Measurements from ENCODE around the gene GRIP2.

The GRIP2 gene

DNA sequence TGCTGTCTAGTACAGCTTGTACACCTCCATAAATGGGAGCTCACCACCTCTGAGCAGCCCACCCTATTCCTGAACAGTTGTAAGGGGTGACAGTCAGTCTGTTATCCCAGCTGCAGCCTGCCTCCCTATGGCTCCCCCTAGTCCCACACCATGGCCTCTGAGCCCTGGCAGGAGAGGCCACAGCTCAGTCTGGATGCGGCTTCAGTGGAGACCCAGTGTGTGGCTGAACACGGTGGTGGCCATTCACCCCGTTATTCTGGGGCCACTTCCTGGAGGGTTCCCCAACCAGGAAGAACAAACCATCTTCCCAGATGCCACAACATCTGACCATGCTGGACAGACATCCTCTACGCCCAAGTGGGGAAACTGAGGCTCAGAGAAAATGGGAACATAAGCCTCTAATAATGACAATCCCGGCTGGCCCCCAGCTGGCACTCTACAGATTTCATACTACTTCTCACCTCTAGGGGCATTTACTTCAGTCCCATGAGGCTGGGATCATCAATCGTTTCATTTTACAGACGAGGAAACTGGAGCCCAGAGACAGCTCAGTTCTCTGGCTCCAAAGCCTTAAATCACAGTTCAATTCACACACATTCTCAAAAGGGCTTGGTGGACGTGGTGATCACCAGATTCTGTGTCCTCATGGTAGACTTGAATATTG, 9.2 kb upstream of the GRIP2 start (continued):
- TF ChIP-seq, protein P1, sequence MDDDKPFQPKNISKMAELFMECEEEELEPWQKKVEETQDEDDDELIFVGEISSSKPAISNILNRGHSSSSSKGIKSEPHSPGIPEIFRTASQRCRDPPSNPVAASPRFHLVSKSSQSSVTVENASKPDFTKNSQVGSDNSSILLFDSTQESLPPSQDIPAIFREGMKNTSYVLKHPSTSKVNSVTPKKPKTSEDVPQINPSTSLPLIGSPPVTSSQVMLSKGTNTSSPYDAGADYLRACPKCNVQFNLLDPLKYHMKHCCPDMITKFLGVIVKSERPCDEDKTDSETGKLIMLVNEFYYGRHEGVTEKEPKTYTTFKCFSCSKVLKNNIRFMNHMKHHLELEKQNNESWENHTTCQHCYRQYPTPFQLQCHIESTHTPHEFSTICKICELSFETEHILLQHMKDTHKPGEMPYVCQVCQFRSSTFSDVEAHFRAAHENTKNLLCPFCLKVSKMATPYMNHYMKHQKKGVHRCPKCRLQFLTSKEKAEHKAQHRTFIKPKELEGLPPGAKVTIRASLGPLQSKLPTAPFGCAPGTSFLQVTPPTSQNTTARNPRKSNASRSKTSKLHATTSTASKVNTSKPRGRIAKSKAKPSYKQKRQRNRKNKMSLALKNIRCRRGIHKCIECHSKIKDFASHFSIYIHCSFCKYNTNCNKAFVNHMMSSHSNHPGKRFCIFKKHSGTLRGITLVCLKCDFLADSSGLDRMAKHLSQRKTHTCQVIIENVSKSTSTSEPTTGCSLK (tag by site-specific recombination; IDR thresholded peaks at IDR 0.05): no peak
- TF ChIP-seq ZNF394 (tag by site-specific recombination; IDR thresholded peaks at IDR 0.05; ENCODE audit: borderline replicate concordance): no peak
- no peak for TF ChIP-seq ZNF626 (tag by site-specific recombination; IDR thresholded peaks at IDR 0.05)
- TF ChIP-seq, protein P2, sequence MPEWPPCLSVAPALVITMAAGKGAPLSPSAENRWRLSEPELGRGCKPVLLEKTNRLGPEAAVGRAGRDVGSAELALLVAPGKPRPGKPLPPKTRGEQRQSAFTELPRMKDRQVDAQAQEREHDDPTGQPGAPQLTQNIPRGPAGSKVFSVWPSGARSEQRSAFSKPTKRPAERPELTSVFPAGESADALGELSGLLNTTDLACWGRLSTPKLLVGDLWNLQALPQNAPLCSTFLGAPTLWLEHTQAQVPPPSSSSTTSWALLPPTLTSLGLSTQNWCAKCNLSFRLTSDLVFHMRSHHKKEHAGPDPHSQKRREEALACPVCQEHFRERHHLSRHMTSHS (tag by site-specific recombination; IDR thresholded peaks at IDR 0.05): no peak
- TF ChIP-seq SCRT1 (tag by site-specific recombination; IDR thresholded peaks at IDR 0.05; ENCODE audit: borderline replicate concordance): no peak
- TF ChIP-seq ZNF548 (tag by site-specific recombination; IDR thresholded peaks at IDR 0.05): no peak
- TF ChIP-seq ZNF792 (tag by site-specific recombination; IDR thresholded peaks at IDR 0.05): no peak
- TF ChIP-seq, protein P3, sequence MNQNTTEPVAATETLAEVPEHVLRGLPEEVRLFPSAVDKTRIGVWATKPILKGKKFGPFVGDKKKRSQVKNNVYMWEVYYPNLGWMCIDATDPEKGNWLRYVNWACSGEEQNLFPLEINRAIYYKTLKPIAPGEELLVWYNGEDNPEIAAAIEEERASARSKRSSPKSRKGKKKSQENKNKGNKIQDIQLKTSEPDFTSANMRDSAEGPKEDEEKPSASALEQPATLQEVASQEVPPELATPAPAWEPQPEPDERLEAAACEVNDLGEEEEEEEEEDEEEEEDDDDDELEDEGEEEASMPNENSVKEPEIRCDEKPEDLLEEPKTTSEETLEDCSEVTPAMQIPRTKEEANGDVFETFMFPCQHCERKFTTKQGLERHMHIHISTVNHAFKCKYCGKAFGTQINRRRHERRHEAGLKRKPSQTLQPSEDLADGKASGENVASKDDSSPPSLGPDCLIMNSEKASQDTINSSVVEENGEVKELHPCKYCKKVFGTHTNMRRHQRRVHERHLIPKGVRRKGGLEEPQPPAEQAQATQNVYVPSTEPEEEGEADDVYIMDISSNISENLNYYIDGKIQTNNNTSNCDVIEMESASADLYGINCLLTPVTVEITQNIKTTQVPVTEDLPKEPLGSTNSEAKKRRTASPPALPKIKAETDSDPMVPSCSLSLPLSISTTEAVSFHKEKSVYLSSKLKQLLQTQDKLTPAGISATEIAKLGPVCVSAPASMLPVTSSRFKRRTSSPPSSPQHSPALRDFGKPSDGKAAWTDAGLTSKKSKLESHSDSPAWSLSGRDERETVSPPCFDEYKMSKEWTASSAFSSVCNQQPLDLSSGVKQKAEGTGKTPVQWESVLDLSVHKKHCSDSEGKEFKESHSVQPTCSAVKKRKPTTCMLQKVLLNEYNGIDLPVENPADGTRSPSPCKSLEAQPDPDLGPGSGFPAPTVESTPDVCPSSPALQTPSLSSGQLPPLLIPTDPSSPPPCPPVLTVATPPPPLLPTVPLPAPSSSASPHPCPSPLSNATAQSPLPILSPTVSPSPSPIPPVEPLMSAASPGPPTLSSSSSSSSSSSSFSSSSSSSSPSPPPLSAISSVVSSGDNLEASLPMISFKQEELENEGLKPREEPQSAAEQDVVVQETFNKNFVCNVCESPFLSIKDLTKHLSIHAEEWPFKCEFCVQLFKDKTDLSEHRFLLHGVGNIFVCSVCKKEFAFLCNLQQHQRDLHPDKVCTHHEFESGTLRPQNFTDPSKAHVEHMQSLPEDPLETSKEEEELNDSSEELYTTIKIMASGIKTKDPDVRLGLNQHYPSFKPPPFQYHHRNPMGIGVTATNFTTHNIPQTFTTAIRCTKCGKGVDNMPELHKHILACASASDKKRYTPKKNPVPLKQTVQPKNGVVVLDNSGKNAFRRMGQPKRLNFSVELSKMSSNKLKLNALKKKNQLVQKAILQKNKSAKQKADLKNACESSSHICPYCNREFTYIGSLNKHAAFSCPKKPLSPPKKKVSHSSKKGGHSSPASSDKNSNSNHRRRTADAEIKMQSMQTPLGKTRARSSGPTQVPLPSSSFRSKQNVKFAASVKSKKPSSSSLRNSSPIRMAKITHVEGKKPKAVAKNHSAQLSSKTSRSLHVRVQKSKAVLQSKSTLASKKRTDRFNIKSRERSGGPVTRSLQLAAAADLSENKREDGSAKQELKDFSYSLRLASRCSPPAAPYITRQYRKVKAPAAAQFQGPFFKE (tag by site-specific recombination; IDR thresholded peaks at IDR 0.05; ENCODE audit: borderline replicate concordance): no peak
- no peak for TF ChIP-seq ZNF501 (tag by site-specific recombination; IDR thresholded peaks at IDR 0.05)

DNA sequence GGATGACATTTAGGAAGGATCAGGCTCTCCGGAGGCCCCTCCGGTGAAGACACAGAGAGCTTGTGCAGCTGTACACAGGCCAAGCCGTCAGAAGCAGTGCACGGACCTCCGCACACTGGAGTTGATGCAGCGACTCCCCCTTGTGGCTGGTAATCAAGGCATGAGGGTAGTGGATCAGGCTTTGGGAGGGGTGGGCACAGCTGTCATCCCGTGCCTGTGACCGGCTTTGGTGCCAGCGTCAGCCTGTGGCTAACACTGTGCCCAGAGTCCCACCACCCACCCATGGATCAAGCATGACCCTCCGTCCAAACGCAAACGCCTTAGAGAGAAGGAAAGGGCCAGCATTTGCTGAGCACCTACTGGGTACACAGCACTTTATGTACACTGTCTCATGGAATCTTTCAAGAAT, 8.2 kb upstream of the GRIP2 start:
- no peak overlapping the region for H3K27ac ChIP-seq (ENCODE audit: extremely low read depth, low read depth, low read length)
- no peaks in the 10 kb centered on the region for H3K4me1 ChIP-seq (ENCODE audit: control insufficient read depth, insufficient read depth, low read length)
- CTCF ChIA-PET: interaction anchor here (0.5 to 5.2 kb wide), 20 partner anchors 10 to 652 kb away, joined by 3 to 34 read pairs (median 4); partner anchors contain the start of gene CCDC174
- H3K4me3 ChIP-seq (ENCODE audit: low read depth, low read length): no peak overlapping the region
- POLR2A ChIA-PET: no interaction called here
- H3K36me3 ChIP-seq (ENCODE audit: control insufficient read depth in 2 of 2, insufficient read depth in 1 of 2, low read length in 2 of 2): no peaks in the 10 kb centered on the region
- no peaks in the 10 kb centered on the region for H3K9me3 ChIP-seq (ENCODE audit: control insufficient read depth, insufficient read depth, low read depth, low read length)
- TF ChIP-seq, protein P4, sequence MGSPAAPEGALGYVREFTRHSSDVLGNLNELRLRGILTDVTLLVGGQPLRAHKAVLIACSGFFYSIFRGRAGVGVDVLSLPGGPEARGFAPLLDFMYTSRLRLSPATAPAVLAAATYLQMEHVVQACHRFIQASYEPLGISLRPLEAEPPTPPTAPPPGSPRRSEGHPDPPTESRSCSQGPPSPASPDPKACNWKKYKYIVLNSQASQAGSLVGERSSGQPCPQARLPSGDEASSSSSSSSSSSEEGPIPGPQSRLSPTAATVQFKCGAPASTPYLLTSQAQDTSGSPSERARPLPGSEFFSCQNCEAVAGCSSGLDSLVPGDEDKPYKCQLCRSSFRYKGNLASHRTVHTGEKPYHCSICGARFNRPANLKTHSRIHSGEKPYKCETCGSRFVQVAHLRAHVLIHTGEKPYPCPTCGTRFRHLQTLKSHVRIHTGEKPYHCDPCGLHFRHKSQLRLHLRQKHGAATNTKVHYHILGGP (tag by site-specific recombination; IDR thresholded peaks at IDR 0.05): no peak
- TF ChIP-seq ZFP37 (tag by site-specific recombination; IDR thresholded peaks at IDR 0.05): no peak
- TF ChIP-seq, protein P5, sequence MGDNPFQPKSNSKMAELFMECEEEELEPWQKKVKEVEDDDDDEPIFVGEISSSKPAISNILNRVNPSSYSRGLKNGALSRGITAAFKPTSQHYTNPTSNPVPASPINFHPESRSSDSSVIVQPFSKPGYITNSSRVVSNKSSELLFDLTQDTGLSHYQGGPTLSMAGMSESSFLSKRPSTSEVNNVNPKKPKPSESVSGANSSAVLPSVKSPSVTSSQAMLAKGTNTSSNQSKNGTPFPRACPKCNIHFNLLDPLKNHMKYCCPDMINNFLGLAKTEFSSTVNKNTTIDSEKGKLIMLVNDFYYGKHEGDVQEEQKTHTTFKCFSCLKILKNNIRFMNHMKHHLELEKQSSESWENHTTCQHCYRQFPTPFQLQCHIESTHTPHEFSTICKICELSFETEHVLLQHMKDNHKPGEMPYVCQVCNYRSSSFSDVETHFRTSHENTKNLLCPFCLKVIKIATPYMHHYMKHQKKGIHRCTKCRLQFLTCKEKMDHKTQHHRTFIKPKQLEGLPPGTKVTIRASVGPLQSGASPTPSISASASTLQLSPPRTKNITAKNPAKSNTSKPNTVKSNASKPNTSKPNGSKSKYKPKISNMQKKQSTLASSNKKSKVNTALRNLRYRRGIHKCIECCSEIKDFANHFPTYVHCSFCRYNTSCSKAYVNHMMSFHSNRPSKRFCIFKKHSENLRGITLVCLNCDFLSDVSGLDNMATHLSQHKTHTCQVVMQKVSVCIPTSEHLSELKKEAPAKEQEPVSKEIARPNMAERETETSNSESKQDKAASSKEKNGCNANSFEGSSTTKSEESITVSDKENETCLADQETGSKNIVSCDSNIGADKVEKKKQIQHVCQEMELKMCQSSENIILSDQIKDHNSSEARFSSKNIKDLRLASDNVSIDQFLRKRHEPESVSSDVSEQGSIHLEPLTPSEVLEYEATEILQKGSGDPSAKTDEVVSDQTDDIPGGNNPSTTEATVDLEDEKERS (tag by site-specific recombination; IDR thresholded peaks at IDR 0.05): no peak
- TF ChIP-seq ZNF654 (tag by site-specific recombination; IDR thresholded peaks at IDR 0.05; ENCODE audit: low read depth): peak; percentile 71
- TF ChIP-seq ZNF664 (tag by site-specific recombination; IDR thresholded peaks at IDR 0.05): peak; percentile 6; the same call in 1 of the 2 replicates
- TF ChIP-seq, protein P6, sequence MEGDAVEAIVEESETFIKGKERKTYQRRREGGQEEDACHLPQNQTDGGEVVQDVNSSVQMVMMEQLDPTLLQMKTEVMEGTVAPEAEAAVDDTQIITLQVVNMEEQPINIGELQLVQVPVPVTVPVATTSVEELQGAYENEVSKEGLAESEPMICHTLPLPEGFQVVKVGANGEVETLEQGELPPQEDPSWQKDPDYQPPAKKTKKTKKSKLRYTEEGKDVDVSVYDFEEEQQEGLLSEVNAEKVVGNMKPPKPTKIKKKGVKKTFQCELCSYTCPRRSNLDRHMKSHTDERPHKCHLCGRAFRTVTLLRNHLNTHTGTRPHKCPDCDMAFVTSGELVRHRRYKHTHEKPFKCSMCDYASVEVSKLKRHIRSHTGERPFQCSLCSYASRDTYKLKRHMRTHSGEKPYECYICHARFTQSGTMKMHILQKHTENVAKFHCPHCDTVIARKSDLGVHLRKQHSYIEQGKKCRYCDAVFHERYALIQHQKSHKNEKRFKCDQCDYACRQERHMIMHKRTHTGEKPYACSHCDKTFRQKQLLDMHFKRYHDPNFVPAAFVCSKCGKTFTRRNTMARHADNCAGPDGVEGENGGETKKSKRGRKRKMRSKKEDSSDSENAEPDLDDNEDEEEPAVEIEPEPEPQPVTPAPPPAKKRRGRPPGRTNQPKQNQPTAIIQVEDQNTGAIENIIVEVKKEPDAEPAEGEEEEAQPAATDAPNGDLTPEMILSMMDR (tag by site-specific recombination; IDR thresholded peaks at IDR 0.05): peak; percentile 80
- TF ChIP-seq, protein P7, sequence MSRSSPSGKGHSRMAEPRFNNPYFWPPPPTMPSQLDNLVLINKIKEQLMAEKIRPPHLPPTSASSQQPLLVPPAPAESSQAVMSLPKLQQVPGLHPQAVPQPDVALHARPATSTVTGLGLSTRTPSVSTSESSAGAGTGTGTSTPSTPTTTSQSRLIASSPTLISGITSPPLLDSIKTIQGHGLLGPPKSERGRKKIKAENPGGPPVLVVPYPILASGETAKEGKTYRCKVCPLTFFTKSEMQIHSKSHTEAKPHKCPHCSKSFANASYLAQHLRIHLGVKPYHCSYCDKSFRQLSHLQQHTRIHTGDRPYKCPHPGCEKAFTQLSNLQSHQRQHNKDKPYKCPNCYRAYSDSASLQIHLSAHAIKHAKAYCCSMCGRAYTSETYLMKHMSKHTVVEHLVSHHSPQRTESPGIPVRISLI (tag by site-specific recombination; IDR thresholded peaks at IDR 0.05): no peak
- TF ChIP-seq ZNF48 (tag by site-specific recombination; IDR thresholded peaks at IDR 0.05): no peak
- TF ChIP-seq ZNF600 (tag by site-specific recombination; IDR thresholded peaks at IDR 0.05): 0 out of 2 replicates have a peak, but pooled peaks have one; percentile 13
- no peak for TF ChIP-seq SP7 (tag by site-specific recombination; IDR thresholded peaks at IDR 0.05)
